Keratinocyte (primary cell): ENCODE measurements around the gene KCNQ1OT1. TPM values are rescaled to one million over a fixed set of nuclear protein-coding genes. Genes with fewer than 3 reads are reported as not detected.

ENCODE experiments used
- DNase-seq: peaks from one replicate; pipeline ENCODE4 v3.0.0-alpha.2; 2011; ENCODE audit warnings: low read depth, missing footprints, low spot score
- FAIRE-seq: peaks from 2 replicates; lab custom pipeline; 2011; peaks lifted over from hg19 to GRCh38; lab: Jason Lieb, UNC
- H2AFZ ChIP-seq: 2 replicates; pipeline ENCODE4 v1.6.0; 2012; ENCODE audit warnings: low read length, control low read depth, inconsistent platforms; ENCODE audit not compliant: control insufficient read depth
- H3K27ac ChIP-seq: 2 replicates; pipeline ENCODE4 v1.5.1; 2011; ENCODE audit warnings: low read length; ENCODE audit not compliant: control insufficient read depth, insufficient read depth
- H3K27me3 ChIP-seq: 3 replicates; pipeline ENCODE4 v1.6.0; 2011; ENCODE audit warnings: low read length; ENCODE audit not compliant: control insufficient read depth, insufficient read depth; ENCODE audit errors: extremely low read depth
- H3K36me3 ChIP-seq, 2 experiments: 2 replicates in 1 of 2; 3 replicates in 1 of 2; pipeline ENCODE4 v1.5.1; 2011; ENCODE audit warnings: low read length in 2 of 2, mild to moderate bottlenecking in 1 of 2; ENCODE audit not compliant: control insufficient read depth in 2 of 2, insufficient read depth in 2 of 2; ENCODE audit errors: extremely low read depth in 1 of 2
- H3K4me1 ChIP-seq: 3 replicates; pipeline ENCODE4 v1.5.1; 2011; ENCODE audit warnings: low read length; ENCODE audit not compliant: control insufficient read depth, insufficient read depth; ENCODE audit errors: extremely low read depth
- H3K4me2 ChIP-seq: 3 replicates; pipeline ENCODE4 v1.6.0; 2011; ENCODE audit warnings: low read depth, low read length; ENCODE audit not compliant: control insufficient read depth, insufficient read depth; ENCODE audit errors: extremely low read depth
- H3K4me3 ChIP-seq, 3 experiments: fragments of 200-600 bp in 1 of 3; sonication (generic) in 1 of 3; 2 replicates in 2 of 3; 3 replicates in 1 of 3; pipeline ENCODE4 v1.5.1; 2011 to 2016; ENCODE audit warnings: low read length in 3 of 3, mild to moderate bottlenecking in 3 of 3, control low read depth in 2 of 3, inconsistent platforms in 1 of 3, low read depth in 1 of 3, mixed read lengths in 1 of 3, mixed run types in 1 of 3, moderate library complexity in 1 of 3; ENCODE audit not compliant: control insufficient read depth in 2 of 3, insufficient read depth in 2 of 3; ENCODE audit errors: extremely low read depth in 1 of 3
- H3K79me2 ChIP-seq: 2 replicates; pipeline ENCODE4 v1.6.0; 2012; ENCODE audit warnings: low read length; ENCODE audit not compliant: control insufficient read depth, insufficient read depth
- H3K9ac ChIP-seq: 3 replicates; pipeline ENCODE4 v1.6.0; 2011; ENCODE audit warnings: low read length; ENCODE audit not compliant: control insufficient read depth, insufficient read depth; ENCODE audit errors: extremely low read depth
- H3K9me1 ChIP-seq: 3 replicates; pipeline ENCODE4 v1.6.0; 2011; ENCODE audit warnings: low read length; ENCODE audit not compliant: control insufficient read depth, insufficient read depth; ENCODE audit errors: extremely low read depth
- H3K9me3 ChIP-seq: 2 replicates; pipeline ENCODE4 v1.5.1; 2012; ENCODE audit warnings: low read depth, low read length; ENCODE audit not compliant: control insufficient read depth
- H4K20me1 ChIP-seq: 3 replicates; pipeline ENCODE4 v1.6.0; 2011; ENCODE audit warnings: low read length; ENCODE audit not compliant: control insufficient read depth, insufficient read depth; ENCODE audit errors: extremely low read depth
- EZH2 ChIP-seq: IDR thresholded peaks from one replicate; pipeline ENCODE4 v1.6.1; 2012; ENCODE audit warnings: inconsistent platforms, mild to moderate bottlenecking, low read length, moderate library complexity
- dilution Hi-C: fragments of 300-500 bp; cut with MboI; formaldehyde crosslinking; loops from one replicate; pipeline ENCODE4 v1.7.0; 2020; ENCODE audit warnings: low sequenced_read_pairs; ENCODE audit not compliant: extremely low pct_ligation_motif_present
- polyA plus RNA-seq, 5 experiments: library from polyadenylated mRNA; depleted of rRNA in 3 of 5; stranded (reverse) in 3 of 5; stranded (forward) in 1 of 5; unstranded in 1 of 5; fragments of >200 nt; gene quantifications; 1 replicate in 1 of 5; 2 replicates in 3 of 5; 3 replicates in 1 of 5; pipeline versions ENCODE4 v1.2.1 to v1.2.3, GENCODE V29; 2011 to 2012; ENCODE audit warnings: missing spikeins in 2 of 5, low read depth in 1 of 5, low replicate concordance in 1 of 5
- TF ChIP-seq, protein P1 (sequence below), 3 experiments: IDR thresholded peaks in 1 of 3; conservative IDR thresholded peaks in 1 of 3; optimal IDR thresholded peaks in 1 of 3; 2 replicates in 2 of 3; 3 replicates in 1 of 3; pipeline versions ENCODE3 to v1.5.1; 2011; ENCODE audit warnings: low read length in 3 of 3, mild to moderate bottlenecking in 3 of 3, moderate library complexity in 2 of 3, control low read depth in 1 of 3, inconsistent platforms in 1 of 3; ENCODE audit not compliant: insufficient read depth in 2 of 3; ENCODE audit errors: extremely low read depth in 1 of 3

The KCNQ1OT1 gene
- polyA plus RNA-seq, 1 donor (not counting 4 experiments of a cell fraction or from before 2014, with no cell fraction given) = 0.07 TPM

GRCh38 chr11:2572491-2573239, 127.1 kb downstream of the KCNQ1OT1 start:
- Histone ChIP-seq H3K4me2 (no peak overlapping the region), H2AFZ (no peak overlapping the region), H3K9ac (no peak overlapping the region), H3K27ac (no peak overlapping the region), H3K4me3 (no peak overlapping the region), H3K79me2 (no peaks in the 10 kb centered on the region), H3K36me3 (no peaks in the 10 kb centered on the region), H3K4me1 (no peaks in the 10 kb centered on the region), H3K27me3 (no peaks in the 10 kb centered on the region), H4K20me1 (no peaks in the 10 kb centered on the region), H3K9me3 (no peaks in the 10 kb centered on the region), H3K9me1 (no peaks in the 10 kb centered on the region)
- dilution Hi-C loops = no loop called here
- FAIRE-seq (no peak), DNase-seq (no peak)
- TF ChIP-seq EZH2 = no peak
- TF ChIP-seq, protein P1, sequence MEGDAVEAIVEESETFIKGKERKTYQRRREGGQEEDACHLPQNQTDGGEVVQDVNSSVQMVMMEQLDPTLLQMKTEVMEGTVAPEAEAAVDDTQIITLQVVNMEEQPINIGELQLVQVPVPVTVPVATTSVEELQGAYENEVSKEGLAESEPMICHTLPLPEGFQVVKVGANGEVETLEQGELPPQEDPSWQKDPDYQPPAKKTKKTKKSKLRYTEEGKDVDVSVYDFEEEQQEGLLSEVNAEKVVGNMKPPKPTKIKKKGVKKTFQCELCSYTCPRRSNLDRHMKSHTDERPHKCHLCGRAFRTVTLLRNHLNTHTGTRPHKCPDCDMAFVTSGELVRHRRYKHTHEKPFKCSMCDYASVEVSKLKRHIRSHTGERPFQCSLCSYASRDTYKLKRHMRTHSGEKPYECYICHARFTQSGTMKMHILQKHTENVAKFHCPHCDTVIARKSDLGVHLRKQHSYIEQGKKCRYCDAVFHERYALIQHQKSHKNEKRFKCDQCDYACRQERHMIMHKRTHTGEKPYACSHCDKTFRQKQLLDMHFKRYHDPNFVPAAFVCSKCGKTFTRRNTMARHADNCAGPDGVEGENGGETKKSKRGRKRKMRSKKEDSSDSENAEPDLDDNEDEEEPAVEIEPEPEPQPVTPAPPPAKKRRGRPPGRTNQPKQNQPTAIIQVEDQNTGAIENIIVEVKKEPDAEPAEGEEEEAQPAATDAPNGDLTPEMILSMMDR (optimal IDR thresholded peaks at IDR 0.05 in 1 of 3, IDR thresholded peaks at IDR 0.05 in 1 of 3, conservative IDR thresholded peaks at IDR 0.05 in 1 of 3; ENCODE audit: extremely low read depth in 1 of 3, insufficient read depth in 2 of 3, low read length in 3 of 3) = no peak

- no peaks in the 10 kb centered on the region for H3K79me2 ChIP-seq
- H2AFZ ChIP-seq = no peak overlapping the region
- H3K9ac ChIP-seq = no peak overlapping the region
- no peak for FAIRE-seq
- DNase-seq = no peak
- no peak overlapping the region for H3K27ac ChIP-seq
- H3K4me1 ChIP-seq = no peaks in the 10 kb centered on the region
- dilution Hi-C loops = no loop called here
- no peaks in the 10 kb centered on the region for H4K20me1 ChIP-seq
- H3K4me3 ChIP-seq = no peak overlapping the region
- H3K4me2 ChIP-seq = no peak overlapping the region
- H3K36me3 ChIP-seq = no peaks in the 10 kb centered on the region
- TF ChIP-seq, protein P1 (optimal IDR thresholded peaks at IDR 0.05 in 1 of 3, IDR thresholded peaks at IDR 0.05 in 1 of 3, conservative IDR thresholded peaks at IDR 0.05 in 1 of 3; ENCODE audit: extremely low read depth in 1 of 3, insufficient read depth in 2 of 3, low read length in 3 of 3) = no peak
- no peak for TF ChIP-seq EZH2
- no peaks in the 10 kb centered on the region for H3K9me3 ChIP-seq
- H3K9me1 ChIP-seq = no peaks in the 10 kb centered on the region
- H3K27me3 ChIP-seq = no peaks in the 10 kb centered on the region
Measured at GRCh38 chr11:2571598-2572281, 128.1 kb downstream of the KCNQ1OT1 start.
